Stimulated activated CD4-positive, alpha-beta T cell treated with anti-CD3 and anti-CD28 coated beads, Interleukin-1b, Interleukin-23, amount 100 ng/mL, for 1 hour (primary cell): ENCODE results near the gene LMBR1.
"Not testable (repeated sequence)": the region's sequence is repeated elsewhere in the genome, so short reads cannot be mapped to it uniquely, and the experiment has no call there.

Experiments
- DNase-seq, 2 donors: peaks; one replicate each; pipeline ENCODE4 v3.0.0-alpha.2; 2020; ENCODE audit warnings: low read depth in 2 of 2

Gene LMBR1, protein sequence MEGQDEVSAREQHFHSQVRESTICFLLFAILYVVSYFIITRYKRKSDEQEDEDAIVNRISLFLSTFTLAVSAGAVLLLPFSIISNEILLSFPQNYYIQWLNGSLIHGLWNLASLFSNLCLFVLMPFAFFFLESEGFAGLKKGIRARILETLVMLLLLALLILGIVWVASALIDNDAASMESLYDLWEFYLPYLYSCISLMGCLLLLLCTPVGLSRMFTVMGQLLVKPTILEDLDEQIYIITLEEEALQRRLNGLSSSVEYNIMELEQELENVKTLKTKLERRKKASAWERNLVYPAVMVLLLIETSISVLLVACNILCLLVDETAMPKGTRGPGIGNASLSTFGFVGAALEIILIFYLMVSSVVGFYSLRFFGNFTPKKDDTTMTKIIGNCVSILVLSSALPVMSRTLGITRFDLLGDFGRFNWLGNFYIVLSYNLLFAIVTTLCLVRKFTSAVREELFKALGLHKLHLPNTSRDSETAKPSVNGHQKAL

DNA sequence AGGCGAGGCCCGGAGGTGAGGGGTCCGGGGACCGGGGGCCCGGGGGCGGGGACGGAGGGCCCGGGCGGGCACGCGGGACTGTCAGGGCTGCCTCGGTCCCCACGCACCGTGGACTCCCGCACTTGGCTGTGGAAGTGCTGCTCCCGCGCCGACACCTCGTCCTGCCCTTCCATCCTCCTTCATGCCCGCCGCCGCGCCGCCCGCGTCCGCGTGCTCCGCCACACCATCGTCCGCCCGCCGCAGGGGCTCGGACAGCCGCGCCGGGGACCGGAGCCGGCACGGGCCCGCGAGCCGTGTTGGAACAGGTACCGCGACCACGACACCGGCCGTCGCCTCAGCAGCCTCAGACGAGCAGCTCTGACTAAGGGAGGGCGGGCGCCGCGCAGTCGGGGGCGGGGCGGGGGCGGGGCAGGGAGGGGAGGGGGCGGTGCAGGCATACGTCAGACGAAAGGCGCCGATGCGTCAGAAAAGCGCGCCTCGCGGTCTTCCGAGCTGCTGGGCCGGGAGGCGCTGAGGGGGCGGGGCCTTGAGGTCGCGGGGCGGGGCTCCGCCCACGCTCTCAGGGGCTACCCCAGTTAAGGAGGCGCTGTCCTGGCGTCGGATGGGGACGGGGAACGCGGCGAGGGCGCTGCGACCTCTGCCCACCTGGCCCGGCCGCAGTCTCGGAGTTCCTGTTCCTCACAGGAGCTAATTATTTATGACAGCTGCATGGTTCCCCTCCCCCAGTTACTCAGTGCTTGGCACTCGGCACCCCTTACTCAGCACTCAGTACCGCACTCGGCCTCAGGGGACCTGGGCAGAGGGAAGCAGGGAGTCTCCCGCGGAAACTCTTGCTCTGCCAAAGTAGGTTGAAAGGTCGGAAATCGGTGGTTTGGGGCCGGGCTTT is at the start of gene LMBR1:
LMBR1 (minus strand) TSS at position 363 of the 886 bp plus-strand sequence; CDS start at position 173, 190 bp downstream.
- peak; percentile 90 to 96 for DNase-seq

DNA sequence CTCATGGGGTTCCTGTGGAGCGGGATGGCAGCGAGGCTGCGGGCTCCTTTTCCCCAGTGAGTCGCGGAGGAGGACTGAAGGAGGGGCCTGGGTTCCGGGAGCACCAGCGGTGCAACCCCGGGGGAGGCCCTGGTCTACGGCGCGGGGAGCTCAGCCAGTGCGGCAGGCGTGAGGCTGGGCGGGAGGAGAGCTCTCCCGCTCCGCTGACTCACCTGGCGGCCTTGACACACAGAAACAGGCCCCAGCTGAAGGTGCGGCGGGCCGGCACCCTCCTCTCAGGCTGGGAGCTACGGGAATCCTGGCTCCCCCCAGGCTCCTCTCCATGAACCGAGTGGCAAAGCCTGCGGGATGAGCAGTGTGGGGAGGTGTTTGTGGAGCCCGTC is 49.7 kb upstream of the LMBR1 start:
- DNase-seq, result no peak

DNA sequence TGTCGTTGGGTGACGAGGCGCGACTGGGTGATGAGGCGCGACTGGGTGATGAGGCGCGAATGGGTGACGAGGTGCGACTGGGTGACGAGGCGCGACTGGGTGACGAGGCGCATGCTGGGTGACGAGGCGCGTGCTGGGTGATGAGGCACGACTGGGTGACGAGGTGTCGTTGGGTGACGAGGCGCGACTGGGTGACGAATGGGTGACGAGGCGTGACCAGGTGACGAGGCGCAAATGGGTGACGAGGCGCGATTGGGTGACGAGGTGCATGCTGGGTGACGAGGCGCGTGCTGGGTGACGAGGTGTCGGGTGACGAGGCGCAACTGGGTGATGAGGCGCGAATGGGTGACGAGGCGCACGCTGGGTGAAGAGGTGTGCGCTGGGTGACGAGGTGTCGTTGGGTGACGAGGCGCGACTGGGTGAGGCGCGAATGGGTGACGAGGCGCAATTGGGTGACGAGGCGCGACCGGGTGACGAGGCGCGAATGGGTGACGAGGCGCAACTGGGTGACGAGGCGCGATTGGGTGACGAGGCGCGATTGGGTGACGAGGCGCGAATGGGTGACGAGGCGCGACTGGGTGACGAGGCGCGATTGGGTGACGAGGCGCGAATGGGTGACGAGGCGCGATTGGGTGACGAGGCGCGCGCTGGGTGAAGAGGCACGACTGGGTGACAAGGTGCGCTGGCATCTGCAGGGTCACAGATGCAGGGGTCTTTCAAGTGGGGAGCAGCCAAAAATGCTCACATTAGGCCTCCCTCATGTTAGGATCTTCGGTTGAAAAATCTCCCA is 48.6 kb upstream of the LMBR1 start:
- no peak for DNase-seq

DNA sequence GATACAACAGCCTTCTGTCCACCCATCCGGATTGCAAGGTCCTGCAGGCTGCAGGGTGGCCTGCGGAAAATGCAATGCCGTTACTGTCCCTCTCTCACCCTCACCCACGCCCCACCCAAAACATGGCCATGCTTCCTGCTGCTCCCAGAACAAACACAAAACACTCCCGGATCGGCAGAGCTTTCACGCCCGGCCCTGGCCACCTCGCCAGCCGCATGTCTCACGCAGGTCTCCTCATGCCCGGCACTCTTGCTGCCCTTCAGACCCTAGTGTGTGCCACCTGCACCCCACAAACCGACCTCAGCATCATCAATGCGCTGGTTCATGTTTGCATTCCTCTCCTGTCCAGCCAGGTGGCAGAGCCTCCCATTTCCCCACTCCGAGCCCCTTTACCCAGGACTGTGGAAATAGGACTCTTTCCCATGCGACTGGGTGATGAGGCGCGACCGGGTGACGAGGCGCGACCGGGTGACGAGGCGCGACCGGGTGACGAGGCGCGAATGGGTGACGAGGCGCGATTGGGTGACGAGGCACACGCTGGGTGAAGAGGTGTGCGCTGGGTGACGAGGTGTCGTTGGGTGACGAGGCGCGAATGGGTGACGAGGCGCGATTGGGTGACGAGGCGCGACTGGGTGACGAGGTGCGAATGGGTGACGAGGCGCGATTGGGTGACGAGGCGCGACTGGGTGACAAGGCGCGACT is 47.6 kb upstream of the LMBR1 start:
- no peak for DNase-seq

DNA sequence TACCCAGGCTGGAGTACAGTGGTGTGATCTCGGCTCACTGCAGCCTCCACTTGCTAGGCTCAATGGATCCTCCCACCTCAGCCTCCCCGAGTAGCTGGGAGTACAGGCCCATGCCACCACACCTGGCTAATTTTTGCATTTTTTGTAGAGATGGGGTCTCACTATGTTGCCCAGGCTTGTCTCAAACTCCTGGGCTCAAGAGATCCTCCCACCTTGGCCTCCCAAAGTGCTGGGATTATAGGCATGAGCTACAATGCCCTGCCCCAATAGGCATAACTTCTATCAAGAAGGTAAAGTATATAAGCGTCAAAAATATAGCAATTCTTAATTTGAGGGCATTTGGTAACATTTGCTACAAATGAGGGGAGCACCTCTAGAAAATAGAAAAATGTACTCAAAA is 43.8 kb upstream of the LMBR1 start:
- not testable (repeated sequence) for DNase-seq

DNA sequence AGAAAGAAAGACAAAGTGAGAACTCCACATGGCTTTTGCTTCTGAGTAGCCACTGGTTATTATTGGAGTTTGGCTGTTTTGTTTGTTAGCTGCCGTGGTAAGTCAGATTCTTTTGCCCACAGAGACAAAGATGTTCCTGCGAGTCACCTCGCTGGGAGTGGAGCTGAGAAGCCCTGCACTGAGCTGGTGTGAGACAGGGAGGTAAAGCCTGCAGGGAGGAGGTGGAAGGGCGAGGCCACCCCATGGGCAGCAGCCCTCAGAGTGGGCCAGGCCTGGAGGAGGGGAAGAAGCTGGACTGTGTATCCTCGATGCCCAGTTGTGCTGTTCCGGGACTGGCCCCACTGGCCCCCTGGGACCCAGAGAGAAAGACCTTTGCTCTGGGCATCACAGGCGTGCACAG is 42.3 kb upstream of the LMBR1 start:
- DNase-seq, result no peak

DNA sequence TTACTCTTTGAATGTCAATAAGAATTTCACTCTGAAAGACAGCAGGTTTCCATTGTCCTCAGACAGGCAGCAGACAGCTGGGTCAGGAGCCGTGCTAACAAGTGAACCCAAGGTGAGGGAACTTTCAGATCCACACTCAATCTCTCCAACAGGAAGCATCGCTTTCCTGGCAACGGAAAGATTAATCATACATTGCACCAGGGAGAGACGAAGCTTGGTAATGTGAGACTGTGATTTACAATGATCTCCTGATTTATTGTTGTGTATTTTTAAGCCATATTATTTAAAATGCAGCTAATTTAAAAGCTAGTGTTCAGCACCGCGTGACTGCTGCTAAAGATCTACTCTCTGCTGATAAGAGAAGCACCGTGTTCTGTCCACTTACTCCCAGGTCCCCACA is 39.0 kb upstream of the LMBR1 start:
- no peak for DNase-seq

DNA sequence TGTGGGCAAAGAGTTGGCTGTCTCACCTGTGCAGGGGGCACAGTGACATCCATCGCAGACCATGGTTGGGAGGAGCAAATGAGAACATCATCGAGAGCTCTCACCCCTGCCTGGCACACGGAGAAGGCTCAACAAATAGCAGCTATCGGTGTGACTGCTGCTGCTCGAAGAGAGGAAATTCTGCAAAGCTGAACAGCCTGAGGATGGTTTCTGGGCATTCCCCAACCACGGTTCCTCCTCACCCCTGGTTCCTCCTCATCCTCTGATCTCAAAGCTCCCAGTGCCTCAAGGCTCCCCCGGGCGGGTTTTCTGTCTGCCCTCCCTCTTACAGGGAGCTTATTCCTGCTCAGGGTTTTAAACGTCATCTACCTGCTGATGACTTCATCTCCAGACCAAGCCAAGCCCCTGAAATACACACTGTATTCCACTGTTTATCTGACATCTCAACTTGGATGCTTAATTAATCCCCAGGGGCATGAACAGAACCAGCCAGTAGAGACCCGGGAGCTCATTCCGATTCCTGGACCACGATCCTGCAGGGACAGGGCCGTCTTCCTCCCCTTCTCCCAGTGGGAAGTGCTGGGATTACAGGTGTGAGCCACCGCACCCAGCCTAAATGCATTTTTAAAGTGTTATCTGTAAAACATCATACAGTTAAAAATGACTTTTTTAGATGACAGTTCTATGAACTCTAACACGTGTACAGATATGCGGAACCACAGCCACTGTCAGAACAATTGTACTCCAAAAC is 37.0 kb upstream of the LMBR1 start:
- DNase-seq, result no peak

DNA sequence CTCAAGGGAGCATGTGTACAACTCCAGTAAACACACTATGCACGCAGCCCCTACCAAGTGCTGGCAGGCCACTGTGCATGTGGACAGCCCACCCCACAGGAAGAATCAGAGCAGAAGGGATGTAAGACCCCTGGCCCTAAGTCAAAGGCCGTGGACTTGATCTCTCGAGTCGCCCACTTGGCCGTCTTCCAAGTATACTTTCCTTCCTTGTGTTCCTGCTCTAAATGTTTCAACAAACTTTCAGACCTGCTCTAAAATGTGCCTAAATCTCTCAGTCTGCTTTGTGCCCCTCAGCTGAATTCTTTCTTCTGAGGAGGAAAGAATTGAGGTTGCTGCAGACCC is 35.4 kb upstream of the LMBR1 start:
- DNase-seq, result no peak

DNA sequence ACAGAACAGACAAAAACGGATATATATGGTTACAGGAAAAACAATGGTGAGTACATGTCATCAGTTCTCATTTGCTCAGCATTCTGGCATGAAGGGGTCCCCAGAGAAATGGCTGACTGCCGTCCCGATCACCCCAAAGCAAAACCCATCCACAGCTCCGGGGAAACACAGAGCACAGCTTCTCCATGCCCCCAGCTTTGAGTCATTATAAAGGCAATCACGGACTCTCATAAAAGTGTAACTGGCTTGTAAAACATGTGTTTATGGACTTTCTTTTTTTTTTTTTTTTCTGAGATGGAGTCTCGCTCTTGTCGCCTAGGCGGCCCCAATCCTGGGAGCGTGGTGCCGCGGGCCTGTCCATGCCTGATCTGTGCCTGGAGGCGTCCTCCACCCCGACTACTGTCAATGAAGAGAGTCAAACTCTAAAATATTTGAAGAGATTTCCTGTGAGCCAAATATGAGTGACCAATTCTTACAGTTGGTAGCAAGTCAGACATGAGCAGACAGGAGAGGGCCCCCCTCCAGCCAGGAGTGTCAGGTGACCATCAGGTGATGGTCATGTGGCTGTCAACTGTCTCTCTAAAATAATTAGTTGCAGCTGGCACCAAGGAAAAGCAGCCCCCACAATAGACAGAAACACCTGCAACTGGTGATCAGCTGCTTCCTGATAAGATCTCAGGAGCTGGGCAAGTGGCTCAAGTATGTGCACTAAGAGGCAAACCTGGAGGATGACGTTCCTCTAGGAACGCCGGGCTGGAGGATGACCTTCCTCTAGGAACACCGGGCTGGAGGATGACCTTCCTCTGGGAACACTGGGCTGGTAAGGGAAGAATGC is 34.8 kb upstream of the LMBR1 start:
- no peak for DNase-seq

DNA sequence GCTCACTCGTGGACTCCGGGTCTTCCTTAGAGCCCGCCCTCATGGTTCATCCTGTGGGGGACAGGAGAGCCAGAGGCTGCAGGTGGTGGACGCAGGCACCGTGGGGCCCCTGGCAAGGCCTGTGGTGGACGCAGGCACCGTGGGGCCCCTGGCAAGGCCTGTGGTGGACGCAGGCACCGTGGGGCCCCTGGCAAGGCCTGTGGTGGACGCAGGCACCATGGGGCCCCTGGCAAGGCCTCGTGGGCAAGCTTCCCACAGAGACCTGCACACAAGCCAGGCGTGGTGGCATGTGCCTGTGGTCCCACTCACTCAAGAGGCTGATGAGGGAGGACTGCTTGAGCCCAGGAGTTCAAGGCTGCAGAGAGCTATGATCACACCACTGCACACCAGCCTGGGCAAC is 32.8 kb upstream of the LMBR1 start:
- DNase-seq, result not testable (repeated sequence)

DNA sequence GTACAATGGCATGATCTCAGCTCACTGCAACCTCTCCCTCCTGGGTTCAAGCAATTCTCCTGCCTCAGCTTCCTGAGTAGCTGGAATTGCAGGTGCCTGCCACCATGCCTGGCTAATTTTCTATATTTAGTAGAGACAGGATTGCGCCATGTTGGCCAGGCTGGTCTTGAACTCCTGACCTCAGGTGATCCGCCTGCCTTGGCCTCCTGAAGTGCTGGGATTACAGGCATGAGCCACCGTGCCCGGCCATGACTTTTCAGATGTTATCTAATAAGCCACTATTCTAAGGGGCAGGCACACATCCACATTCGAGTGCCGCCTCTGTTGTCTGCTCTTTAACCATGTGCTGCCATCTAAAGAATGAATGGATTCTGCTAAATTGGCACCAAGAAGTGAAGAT is 29.3 kb upstream of the LMBR1 start:
- DNase-seq, result not testable (repeated sequence)

DNA sequence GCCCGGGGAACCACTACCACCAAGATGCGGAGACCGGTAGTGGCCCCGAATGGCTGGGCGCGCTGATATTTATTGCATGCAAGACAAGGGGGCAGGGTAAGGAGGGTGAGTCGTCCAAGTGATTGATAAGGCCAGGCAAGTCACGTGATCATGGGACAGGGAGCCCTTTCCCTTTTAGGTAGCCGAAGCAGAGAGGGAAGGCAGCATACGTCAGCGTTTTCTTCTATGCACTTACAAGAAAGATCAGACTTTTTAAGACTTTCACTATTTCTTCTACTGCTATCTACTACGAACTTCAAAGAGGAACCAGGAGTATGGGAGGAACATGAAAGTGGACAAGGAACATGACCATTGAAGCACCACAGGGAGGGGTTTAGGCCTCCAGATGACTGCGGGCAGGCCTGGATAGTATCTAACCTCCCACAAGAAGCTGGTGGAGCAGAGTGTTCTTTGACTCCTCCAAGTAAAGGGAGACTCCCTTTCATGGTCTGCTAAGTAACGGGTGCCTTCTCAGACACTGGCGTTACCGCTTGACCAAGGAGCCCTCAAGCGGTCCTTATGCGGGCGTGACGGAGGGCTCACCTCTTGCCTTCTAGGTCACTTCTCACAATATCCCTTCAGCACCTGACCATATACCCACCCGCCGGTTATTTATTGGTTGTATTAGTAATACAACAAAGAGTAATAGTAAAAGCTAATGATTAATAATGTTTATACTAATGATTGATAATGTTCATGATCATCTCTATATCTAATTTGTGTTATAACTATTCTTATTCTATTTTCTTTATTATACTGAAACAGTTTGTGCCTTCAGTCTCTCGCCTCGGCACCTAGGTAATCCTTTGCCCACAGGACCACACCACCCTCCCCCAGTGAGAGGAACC is 27.7 kb upstream of the LMBR1 start:
- not testable (repeated sequence) for DNase-seq

DNA sequence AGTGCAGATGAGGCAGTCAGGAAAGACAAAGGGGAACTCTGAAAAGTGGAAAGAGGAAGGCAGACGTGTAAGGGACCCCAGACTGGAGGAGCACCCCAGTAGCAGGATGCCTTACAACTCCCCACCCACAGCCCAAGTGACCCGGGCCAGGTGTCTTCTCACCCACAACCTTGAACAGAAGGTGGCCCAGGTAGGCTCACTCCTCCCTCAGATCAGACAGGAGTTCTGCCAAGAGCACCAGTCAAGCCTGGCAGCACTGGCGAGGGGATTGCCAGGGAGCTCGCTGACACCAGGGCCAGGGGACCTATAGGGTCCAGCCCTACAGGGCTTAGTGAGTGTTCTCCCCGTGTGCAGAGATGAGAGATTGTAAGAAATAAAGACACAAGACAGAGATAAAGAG is 27.1 kb upstream of the LMBR1 start:
- no peak for DNase-seq

DNA sequence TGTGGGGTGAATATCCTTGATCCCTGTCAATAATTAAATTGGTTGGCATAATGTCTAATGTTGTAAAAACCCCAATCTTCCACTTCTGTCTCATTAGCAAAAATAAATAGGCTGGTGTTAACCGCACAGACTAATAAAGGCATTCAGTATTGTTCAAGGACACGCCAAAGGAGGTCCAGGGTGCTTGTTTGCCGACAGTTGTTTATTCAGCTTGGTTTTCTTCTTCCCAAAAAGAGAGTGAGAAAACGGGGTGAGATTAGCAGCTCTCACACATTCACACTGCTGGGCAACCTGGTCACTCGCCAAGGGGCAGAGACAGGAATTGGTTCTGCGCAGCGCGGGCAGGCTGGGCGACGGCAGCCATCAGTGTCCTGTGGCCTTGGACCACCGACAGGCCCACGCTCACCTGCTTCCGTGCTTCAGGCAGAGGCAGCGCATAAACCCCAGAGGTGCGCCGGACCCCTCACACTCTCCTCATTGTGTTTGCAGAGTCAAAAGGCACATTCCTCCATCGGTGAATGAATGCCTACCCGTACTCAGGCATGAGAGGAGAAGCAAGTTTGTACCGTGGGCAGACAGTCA is 26.2 kb upstream of the LMBR1 start:
- no peak for DNase-seq

DNA sequence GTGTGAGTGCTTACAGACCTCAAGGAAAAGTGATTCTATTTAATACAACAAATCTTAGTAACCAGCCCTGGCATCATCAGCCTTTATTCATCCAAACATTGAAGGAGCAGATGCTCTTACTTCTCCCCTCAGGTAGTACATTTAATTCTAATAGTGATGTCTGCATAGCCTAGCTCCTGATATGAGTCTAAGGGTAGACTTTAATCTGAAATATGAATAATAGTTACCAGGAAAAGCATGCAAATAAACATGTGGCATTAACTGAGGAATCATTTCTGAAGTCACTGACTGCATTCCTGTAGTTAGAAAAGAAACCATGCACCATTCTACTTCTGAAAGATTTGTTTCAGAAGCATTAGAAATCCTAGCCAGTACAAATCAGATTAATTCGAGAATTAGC is 25.7 kb upstream of the LMBR1 start:
- no peak for DNase-seq

DNA sequence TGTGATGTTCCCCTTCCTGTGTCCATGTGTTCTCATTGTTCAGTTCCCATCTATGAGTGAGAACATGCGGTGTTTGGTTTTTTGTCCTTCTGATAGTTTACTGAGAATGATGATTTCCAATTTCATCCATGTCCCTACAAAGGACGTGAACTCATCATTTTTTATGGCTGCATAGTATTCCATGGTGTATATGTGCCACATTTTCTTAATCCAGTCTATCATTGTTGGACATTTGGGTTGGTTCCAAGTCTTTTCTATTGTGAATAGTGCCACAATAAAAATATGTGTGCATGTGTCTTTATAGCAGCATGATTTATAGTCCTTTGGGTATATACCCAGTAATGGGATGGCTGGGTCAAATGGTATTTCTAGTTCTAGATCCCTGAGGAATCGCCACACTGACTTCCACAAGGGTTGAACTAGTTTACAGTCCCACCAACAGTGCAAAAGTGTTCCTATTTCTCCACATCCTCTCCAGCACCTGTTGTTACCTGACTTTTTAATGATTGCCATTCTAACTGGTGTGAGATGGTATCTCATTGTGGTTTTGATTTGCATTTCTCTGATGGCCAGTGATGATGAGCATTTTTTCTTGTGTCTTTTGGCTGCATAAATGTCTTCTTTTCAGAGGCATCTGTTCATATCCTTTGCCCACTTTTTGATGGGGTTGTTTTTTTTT is 16.7 kb upstream of the LMBR1 start:
- DNase-seq, result not testable (repeated sequence)

DNA sequence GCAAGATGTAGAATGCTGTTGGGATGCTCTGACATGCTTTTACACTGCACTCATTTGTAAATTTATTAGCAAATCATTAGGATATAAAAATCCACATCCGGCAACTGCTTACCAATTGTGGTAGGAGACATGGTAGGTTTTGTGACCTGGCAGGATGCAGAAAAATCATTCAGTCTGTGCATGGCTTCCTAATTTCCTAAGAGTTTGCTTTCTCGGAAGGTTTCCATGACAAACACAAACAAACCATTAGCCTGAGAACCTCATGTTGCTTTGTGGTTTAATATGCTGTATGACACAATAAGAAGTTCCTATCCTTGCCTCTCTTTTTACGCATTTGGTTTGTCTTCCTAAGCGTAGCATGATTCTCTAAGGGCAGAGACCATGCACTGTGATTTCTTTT is 14.7 kb upstream of the LMBR1 start:
- no peak for DNase-seq
